Activated CD4-positive, alpha-beta T cell treated with anti-CD3 and anti-CD28 coated beads, Interleukin-2, amount 10 ng/mL, durations not matched to agents 24 days and 14 days (primary cell): ENCODE measurements around the gene KCNQ5. TPM values are rescaled to one million over a fixed set of nuclear protein-coding genes. Genes with fewer than 3 reads are reported as not detected.
"Not testable (repeated sequence)": the region's sequence is repeated elsewhere in the genome, so short reads cannot be mapped to it uniquely, and the experiment has no call there.

Experiments used
- DNase-seq: peaks from one replicate; pipeline ENCODE4 v3.0.0; 2022
- H3K27ac Mint-ChIP-seq: one replicate; pipeline ENCODE4 v1.8.0; 2022; ENCODE audit warnings: mild to moderate bottlenecking, mixed read lengths
- H3K27me3 Mint-ChIP-seq: one replicate; pipeline ENCODE4 v1.8.0; 2022; ENCODE audit warnings: mixed read lengths
- H3K36me3 Mint-ChIP-seq: one replicate; pipeline ENCODE4 v1.8.0; 2022; ENCODE audit warnings: low read depth, mild to moderate bottlenecking, mixed read lengths
- H3K4me1 Mint-ChIP-seq: one replicate; pipeline ENCODE4 v1.8.0; 2021; ENCODE audit warnings: mixed read lengths
- H3K4me3 Mint-ChIP-seq: one replicate; pipeline ENCODE4 v1.8.0; 2022; ENCODE audit warnings: mild to moderate bottlenecking, moderate library complexity, mixed read lengths
- H3K9me3 Mint-ChIP-seq: one replicate; pipeline ENCODE4 v1.8.0; 2021; ENCODE audit warnings: mixed read lengths
- intact Hi-C: fragments of 100-400 bp; cut with micrococcal nuclease; formaldehyde crosslinking; loops from one replicate; pipeline ENCODE4 v1.15.1; 2023
- total RNA-seq: library from RNA; stranded (reverse); gene quantifications from 2 replicates; pipeline ENCODE4 v1.2.3, GENCODE V29; 2022

Gene KCNQ5
- total RNA-seq: 11.5 and 13.7 TPM in 2 replicates

DNA sequence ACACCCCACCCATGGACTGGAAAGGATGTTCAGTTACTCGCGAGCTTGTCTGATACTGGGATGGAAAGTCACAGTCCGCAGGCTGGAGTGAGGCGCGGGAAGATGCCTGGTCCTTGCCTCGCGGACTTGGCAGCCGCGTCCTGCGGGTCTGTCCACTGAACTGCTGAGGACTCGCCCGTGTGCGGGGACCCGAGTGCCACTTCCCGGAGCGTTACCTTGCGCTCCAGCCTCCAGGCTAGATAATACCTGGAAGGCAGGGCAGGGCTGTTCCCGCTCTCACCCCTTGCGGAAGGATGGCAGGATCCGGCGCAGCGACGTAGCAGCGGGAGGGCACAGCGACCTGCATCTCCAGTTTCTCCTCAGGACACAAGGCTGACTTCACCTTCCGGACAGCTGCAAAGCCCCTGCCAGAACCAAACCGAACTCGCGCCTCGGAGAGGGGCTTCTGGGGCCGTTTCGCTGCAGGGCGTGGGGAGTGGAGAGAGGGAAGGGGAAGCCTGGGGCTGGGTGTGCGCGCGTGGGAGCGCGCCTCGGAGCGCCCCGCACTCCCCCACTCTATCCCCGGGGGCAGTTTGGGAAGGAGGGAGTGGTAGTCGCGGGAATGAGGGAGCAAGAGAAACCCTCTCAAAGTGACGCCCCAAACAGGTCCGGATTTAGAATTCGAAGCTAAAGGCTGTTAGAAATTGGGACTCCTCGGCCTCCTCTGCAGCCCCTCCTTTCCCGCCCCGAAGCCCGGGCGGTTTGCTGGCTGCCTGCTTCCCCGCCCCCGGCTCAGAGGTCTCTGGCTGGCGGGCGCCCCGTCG, at the start of gene KCNQ5:
Gene KCNQ5, plus strand, starts transcription at position 774 of the 803 bp plus-strand sequence.
- H3K9me3 Mint-ChIP-seq: peaks cover 1% of the 10 kb centered on the region
- peak; percentile 76 for DNase-seq
- peak within 1 kb of the TSS; percentile 98 for H3K4me3 Mint-ChIP-seq
- H3K36me3 Mint-ChIP-seq: peaks cover 6% of the 10 kb centered on the region
- intact Hi-C loops: loop anchor here (2.0 to 5.0 kb wide), 9 partner anchors 27 to 899 kb away; partner anchors contain the start of genes EEF1A1, KHDC1 and MTO1
- H3K27me3 Mint-ChIP-seq: no peaks in the 10 kb centered on the region
- H3K27ac Mint-ChIP-seq: peak within 1 kb of the TSS; percentile 98
- H3K4me1 Mint-ChIP-seq: peaks cover 50% of the 10 kb centered on the region

DNA sequence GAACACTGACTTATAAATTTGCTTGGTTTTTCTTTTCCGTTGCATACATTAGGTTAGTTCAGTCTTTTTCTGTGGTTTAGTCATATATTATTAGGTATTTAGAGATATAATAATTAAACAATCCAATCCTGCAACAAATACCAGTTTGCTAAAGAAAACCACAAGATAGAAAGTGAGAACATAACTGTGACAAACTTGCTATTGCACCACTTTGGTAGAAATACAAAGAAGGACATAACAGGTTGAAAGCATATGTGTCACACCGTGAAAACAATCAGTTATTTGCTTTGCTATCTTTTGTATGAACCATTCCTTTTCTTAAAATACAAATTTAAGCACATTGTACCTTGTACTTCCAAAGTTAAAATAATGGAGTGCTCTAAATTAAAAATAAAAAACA, 42.0 kb upstream of the KCNQ5 start:
- H3K4me1 Mint-ChIP-seq: peaks cover 2% of the 10 kb centered on the region
- no peak overlapping the region for H3K27ac Mint-ChIP-seq
- no peak overlapping the region for H3K4me3 Mint-ChIP-seq
- peaks cover 8% of the 10 kb centered on the region for H3K27me3 Mint-ChIP-seq
- no peaks in the 10 kb centered on the region for H3K9me3 Mint-ChIP-seq
- intact Hi-C loops: loop anchor here (10.0 kb wide), 1 partner anchor 165 kb away; no protein-coding TSS in a partner anchor
- DNase-seq: no peak
- no peaks in the 10 kb centered on the region for H3K36me3 Mint-ChIP-seq

DNA sequence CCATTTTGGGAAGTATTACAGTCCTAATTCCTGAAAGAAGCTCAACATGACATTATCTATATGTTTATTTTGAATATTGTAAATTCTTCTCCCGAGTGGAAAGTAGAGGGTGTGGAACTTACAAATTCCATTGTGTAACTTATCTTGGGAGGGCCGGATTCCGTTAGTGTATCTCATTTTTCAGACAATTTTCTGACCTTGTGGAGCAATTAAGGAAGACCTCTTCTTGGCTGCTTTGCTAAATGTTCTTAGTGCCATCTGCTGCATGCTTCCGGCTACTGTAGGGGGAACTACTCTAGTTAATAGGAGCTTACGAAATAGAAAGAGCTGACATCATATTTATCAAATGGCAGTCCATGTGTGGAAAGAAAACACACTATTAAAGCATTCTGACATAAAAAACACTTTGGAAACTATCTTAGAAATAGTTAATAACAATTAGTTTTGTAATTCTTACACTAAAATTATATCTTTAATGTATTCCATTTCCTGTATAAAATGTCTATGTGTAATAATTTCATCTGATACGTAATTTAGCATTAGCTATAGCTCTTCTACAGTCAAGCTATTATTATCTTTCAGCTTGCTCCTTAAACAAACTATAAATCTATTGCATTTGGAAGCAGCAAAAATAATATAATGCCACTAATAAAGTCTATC, 41.5 kb upstream of the KCNQ5 start:
- Mint-ChIP-seq H3K36me3 (no peaks in the 10 kb centered on the region), H3K27me3 (peaks cover 10% of the 10 kb centered on the region), H3K27ac (no peak overlapping the region), H3K9me3 (no peaks in the 10 kb centered on the region), H3K4me3 (no peak overlapping the region), H3K4me1 (peaks cover 2% of the 10 kb centered on the region)
- intact Hi-C loops: loop anchor here (10.0 kb wide), 1 partner anchor 166 kb away; no protein-coding TSS in a partner anchor
- no peak for DNase-seq

DNA sequence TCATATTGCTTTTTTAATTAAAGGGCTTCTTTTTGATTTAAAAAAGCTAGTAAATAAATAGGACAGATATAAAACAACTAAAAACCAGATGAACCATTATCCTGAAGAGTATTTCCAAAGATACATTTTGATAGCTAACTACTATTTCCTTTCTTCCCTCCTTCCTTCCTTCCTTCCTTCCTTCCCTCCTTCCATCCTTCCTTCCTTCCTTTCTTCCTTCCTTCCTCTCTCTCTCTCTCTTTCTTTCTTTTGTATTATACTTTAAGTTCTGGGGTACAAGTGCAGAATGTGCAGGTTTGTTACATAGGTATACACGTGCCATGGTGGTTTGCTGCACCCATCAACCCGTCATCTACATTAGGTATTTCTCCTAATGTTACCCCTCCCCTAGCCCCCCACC, 40.9 kb upstream of the KCNQ5 start:
- H3K27me3 Mint-ChIP-seq: peaks cover 10% of the 10 kb centered on the region
- H3K4me3 Mint-ChIP-seq, H3K4me1 Mint-ChIP-seq, DNase-seq, H3K36me3 Mint-ChIP-seq, H3K9me3 Mint-ChIP-seq, H3K27ac Mint-ChIP-seq: not testable (repeated sequence)
- intact Hi-C loops: loop anchor here (10.0 kb wide), 1 partner anchor 166 kb away; no protein-coding TSS in a partner anchor

DNA sequence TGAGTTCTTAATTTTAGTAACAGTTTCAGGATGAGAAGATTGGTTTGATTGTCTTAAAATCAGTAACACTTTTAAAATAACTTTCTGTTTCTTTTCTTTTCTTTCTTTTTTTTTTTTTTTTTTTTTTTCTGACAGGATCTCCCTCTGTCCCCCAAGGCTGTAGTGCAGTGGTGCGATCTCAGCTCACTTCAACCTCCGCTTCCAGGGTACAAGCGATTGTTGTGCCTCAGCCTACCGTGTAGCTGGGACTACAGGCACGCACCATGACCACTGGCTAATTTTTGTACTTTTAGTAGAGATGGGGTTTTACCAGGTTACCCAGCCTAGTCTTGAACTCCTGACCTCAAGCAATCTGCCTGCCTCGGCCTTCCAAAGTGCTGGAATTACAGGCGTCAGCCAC, 33.7 kb upstream of the KCNQ5 start:
- Mint-ChIP-seq H3K36me3 (no peaks in the 10 kb centered on the region), H3K27ac (no peak overlapping the region)

DNA sequence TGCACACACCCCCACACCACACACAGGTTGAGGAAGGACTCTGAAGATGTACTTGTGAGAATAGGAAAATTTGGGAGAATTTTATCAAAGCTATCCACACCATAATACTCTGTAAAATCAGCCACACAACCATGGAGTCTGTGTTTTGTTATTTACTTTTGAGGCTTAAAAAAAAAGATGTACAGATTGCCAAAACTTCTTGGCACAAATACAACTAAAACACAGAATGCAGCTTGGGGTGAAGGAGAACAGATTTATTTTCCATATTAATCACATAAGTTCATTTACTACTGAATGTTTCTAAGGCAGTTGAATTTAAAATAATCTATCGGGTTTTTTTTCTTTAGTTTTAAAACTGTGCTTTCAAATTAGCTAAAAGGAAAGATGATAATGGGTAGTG, 32.8 kb upstream of the KCNQ5 start:
- intact Hi-C loops: loop anchor here (10.0 kb wide), 1 partner anchor 174 kb away; no protein-coding TSS in a partner anchor
- H3K27me3 Mint-ChIP-seq: peaks cover 14% of the 10 kb centered on the region

More for the DNA sequence above, 33.7 kb upstream of the KCNQ5 start:
- Mint-ChIP-seq H3K27me3 (peaks cover 10% of the 10 kb centered on the region), H3K4me1 (peaks cover 4% of the 10 kb centered on the region), H3K4me3 (no peak overlapping the region), H3K9me3 (no peaks in the 10 kb centered on the region)
- intact Hi-C loops: loop anchor here (10.0 kb wide), 1 partner anchor 173 kb away; no protein-coding TSS in a partner anchor
- no peak for DNase-seq

DNA sequence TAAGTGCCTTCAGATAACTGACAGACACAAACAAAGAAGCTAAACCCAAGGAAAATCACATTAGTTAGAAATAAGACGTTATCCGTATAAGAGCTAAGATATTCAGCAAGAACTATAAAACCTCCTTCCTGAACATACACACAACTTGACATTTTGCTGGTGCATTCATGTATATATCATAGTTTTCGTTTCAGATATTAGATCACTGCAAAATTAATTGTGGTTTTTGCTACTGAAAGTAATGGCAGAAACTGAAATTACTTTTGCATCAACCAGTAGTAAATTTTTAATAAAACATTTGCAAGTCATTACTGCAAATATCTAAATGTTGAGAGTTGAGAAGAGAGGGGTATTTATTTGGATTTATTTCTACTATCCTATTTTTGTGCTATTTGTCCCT, 26.1 kb upstream of the KCNQ5 start:
- H3K9me3 Mint-ChIP-seq: no peaks in the 10 kb centered on the region
- intact Hi-C loops: no loop called here
- no peak for DNase-seq

More for the DNA sequence above, 32.8 kb upstream of the KCNQ5 start:
- Mint-ChIP-seq H3K36me3 (no peaks in the 10 kb centered on the region), H3K4me3 (no peak overlapping the region), H3K9me3 (no peaks in the 10 kb centered on the region), H3K27ac (no peak overlapping the region), H3K4me1 (peaks cover 4% of the 10 kb centered on the region)
- DNase-seq: no peak

DNA sequence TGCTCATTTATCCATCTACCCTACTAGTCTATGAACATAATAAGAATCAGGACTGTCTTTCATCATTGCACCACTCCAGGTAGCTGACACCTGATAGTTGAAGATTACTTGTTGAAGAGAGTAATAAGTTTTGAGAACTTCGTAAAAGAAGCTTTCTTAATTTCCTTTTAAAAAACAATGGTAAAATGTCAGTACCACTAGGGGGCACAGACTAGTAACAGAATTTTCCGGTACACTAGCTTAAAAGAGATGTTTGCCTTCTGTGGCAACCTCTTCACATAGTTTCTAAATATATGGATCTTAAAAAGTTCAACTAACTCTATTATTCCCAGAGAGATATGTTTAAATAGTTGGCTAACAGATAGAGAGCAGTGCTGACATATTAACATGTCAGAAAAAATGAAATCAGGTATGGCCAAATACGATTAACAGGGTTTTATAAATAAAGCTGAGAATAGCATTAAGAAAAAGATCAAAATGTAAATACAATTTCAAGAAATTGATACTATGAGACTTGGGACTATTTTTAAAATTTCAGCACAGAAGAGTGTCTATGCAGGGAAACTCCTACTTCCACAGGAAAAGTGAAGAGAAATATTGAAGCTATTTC, 5.4 kb upstream of the KCNQ5 start:
- intact Hi-C loops: loop anchor here (1.0 to 2.0 kb wide), 2 partner anchors 514 to 564 kb away; no protein-coding TSS in a partner anchor
- Mint-ChIP-seq H3K4me3 (no peak overlapping the region), H3K27me3 (no peaks in the 10 kb centered on the region), H3K36me3 (no peaks in the 10 kb centered on the region), H3K9me3 (no peaks in the 10 kb centered on the region), H3K4me1 (peaks cover 29% of the 10 kb centered on the region), H3K27ac (no peak overlapping the region)
- DNase-seq: peak; percentile 64

More for the DNA sequence above, 26.1 kb upstream of the KCNQ5 start:
- no peak overlapping the region for H3K4me3 Mint-ChIP-seq
- H3K27me3 Mint-ChIP-seq: peaks cover 21% of the 10 kb centered on the region
- peaks cover 1% of the 10 kb centered on the region for H3K4me1 Mint-ChIP-seq
- no peaks in the 10 kb centered on the region for H3K36me3 Mint-ChIP-seq
- H3K27ac Mint-ChIP-seq: no peak overlapping the region

DNA sequence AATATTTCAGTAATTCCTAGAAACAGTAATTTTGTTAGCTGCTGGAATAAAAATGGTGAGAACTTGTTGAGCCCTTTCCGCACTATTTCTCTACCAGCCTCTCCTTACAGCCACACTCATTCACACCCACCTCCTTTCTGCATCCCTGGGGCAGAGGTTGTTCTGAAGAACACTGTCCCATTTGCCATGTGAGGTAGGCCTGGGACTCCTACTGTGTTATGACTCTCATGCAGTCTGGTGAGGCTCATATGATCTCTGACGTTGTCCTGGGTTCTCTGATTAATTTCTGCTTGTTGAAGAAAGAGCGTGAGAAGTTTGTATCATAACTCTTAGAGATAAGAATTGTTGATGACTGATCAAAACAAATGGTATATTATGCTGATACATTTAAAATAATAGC, 4.1 kb upstream of the KCNQ5 start:
- Mint-ChIP-seq H3K9me3 (no peaks in the 10 kb centered on the region), H3K4me3 (no peak overlapping the region), H3K4me1 (peaks cover 31% of the 10 kb centered on the region), H3K27ac (no peak overlapping the region), H3K27me3 (no peaks in the 10 kb centered on the region), H3K36me3 (no peaks in the 10 kb centered on the region)
- DNase-seq: peak; percentile 54
- intact Hi-C loops: loop anchor here (2.0 kb wide), 1 partner anchor 563 kb away; no protein-coding TSS in a partner anchor

DNA sequence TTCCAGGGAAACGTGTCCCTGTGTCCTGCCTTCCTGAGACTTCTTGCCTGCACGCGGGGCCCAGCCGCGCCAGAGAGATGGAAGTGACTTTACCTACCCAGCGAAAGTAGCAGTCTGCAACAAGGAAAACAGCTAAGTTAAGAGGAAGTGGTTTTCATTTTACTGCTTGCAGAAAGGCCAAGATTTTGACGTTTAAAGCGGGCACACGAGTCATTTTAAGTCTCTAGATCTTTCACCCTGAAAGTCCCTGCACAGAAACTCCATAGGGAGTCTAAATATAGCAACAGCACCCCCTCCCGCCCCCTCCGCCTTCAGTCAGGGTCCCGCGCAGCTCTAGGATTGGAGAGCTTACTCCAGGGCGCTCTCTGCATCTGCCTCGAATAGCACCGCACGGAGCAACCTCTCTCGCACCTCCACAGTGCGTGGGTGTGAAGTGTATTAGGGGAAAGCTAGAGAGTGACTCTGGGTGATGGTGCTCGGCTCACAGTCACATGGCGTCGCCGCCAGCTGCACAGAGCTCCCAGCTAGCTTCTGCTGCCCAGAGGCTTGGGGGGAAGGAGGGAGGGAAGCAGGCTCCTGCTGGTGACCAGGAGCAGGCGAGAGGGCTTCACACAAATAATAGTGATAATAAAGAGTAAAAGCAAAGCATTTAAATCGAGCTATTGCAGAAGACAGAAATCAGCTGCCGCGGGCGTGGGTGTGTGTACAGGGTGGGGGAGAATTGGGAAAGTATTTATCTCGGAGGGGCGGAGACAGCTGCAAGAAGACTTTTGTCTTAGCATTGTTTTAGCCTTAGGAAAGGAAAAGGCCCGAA, 1.8 kb upstream of the KCNQ5 start:
- H3K4me1 Mint-ChIP-seq: peaks cover 42% of the 10 kb centered on the region
- no peaks in the 10 kb centered on the region for H3K9me3 Mint-ChIP-seq
- peak overlapping the region; percentile 98 for H3K4me3 Mint-ChIP-seq
- peak overlapping the region; percentile 98 for H3K27ac Mint-ChIP-seq
- peak; percentile 89 for DNase-seq
- no peaks in the 10 kb centered on the region for H3K27me3 Mint-ChIP-seq
- H3K36me3 Mint-ChIP-seq: peaks cover 3% of the 10 kb centered on the region
- intact Hi-C loops: loop anchor here (1.0 to 5.0 kb wide), 9 partner anchors 117 to 901 kb away; partner anchors contain the start of genes EEF1A1, KHDC1 and MTO1

DNA sequence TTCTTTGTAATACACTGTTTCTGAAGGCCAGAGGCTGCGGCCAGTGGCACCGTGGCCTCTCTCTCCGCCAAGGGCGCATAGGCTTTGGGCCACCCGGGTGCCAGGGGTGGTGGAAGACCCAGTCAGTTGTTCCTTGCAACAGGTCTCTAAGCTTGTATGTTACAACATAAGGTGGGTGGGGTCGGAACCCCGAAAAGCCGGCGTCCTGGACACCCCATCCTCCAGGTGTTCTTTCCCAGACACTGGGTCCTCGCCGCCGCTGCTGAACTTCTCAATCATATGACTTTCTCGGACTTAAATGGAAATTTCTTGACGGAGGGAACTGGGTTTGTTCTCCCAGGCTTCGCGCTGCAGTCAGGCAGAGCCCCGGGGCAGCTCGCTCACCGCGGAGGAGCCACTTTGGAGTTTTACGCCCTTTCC, 983 bp upstream of the KCNQ5 start:
- peak; percentile 72 for DNase-seq
- Mint-ChIP-seq H3K27ac (peak overlapping the region; percentile 98), H3K36me3 (peaks cover 5% of the 10 kb centered on the region), H3K4me3 (peak overlapping the region; percentile 98), H3K27me3 (no peaks in the 10 kb centered on the region), H3K4me1 (peaks cover 46% of the 10 kb centered on the region), H3K9me3 (no peaks in the 10 kb centered on the region)
- intact Hi-C loops: loop anchor here (1.0 to 5.0 kb wide), 9 partner anchors 116 to 900 kb away; partner anchors contain the start of genes EEF1A1, KHDC1 and MTO1

DNA sequence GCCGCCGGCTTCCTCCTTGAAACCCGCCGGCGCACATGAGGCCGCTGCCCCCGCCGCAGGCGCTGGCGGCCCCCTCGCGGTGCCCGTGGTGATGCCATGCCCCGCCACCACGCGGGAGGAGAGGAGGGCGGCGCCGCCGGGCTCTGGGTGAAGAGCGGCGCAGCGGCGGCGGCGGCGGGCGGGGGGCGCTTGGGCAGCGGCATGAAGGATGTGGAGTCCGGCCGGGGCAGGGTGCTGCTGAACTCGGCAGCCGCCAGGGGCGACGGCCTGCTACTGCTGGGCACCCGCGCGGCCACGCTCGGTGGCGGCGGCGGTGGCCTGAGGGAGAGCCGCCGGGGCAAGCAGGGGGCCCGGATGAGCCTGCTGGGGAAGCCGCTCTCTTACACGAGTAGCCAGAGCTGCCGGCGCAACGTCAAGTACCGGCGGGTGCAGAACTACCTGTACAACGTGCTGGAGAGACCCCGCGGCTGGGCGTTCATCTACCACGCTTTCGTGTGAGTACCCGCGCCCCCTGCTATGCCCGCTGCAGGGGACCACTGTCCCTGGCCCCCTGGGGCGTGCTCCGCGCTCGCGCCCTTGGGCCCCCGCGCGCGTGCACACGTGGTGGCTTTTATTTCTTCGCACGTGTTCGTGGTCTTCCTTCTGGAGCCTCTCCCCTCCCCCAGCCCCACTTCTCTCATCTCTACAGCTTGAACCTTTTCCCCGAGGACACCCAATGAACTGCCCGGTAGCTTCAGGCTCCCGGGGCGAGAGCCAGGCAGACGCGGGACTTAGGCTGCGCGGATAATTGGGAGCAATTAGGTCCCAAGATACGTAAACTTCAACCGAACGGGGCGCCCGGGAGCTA, 453 bp downstream of the KCNQ5 start:
- Mint-ChIP-seq H3K27ac (peak overlapping the region; percentile 97), H3K36me3 (peaks cover 12% of the 10 kb centered on the region), H3K27me3 (no peaks in the 10 kb centered on the region), H3K9me3 (peaks cover 4% of the 10 kb centered on the region), H3K4me3 (peak overlapping the region; percentile 98), H3K4me1 (peaks cover 52% of the 10 kb centered on the region)
- peak; percentile 85 for DNase-seq
- intact Hi-C loops: loop anchor here (2.0 to 5.0 kb wide), 6 partner anchors 26 to 840 kb away; partner anchors contain the start of gene MTO1
